ELF-1 (cell line): ENCODE measurements around the gene TTLL1.
"Not testable (repeated sequence)": the region's sequence is repeated elsewhere in the genome, so short reads cannot be mapped to it uniquely, and the experiment has no call there.

Source experiments
- DNase-seq: peaks from one replicate; pipeline ENCODE4 v3.0.0-alpha.2; 2016; ENCODE audit warnings: low read depth, low spot score

The TTLL1 gene

GRCh38 chr22:43013355-43014315 lies 75.6 kb downstream of the TTLL1 start:
- DNase-seq = peak; percentile 85

- DNase-seq = no peak
Observed at GRCh38 chr22:43012390-43012789, 76.8 kb downstream of the TTLL1 start.

- DNase-seq = peak; percentile 57
Observed at GRCh38 chr22:43011079-43011478, 78.1 kb downstream of the TTLL1 start.

- no peak for DNase-seq
Observed at GRCh38 chr22:43009444-43009843, 79.7 kb downstream of the TTLL1 start.

GRCh38 chr22:43008921-43009320 lies 80.3 kb downstream of the TTLL1 start:
- DNase-seq = no peak

- no peak for DNase-seq
Observed at GRCh38 chr22:43008509-43008908, 80.7 kb downstream of the TTLL1 start.

GRCh38 chr22:43007519-43008102 lies 81.6 kb downstream of the TTLL1 start:
- peak; percentile 78 for DNase-seq

GRCh38 chr22:43006753-43007152 lies 82.4 kb downstream of the TTLL1 start:
- no peak for DNase-seq

- DNase-seq = no peak
Observed at GRCh38 chr22:43006016-43006505, 83.1 kb downstream of the TTLL1 start.

GRCh38 chr22:43005106-43005505 lies 84.1 kb downstream of the TTLL1 start:
- no peak for DNase-seq

GRCh38 chr22:43004362-43005035 lies 84.7 kb downstream of the TTLL1 start:
- no peak for DNase-seq

GRCh38 chr22:43002202-43002586 lies 87.0 kb downstream of the TTLL1 start:
- no peak for DNase-seq

- no peak for DNase-seq
Observed at GRCh38 chr22:43001271-43002201, 87.7 kb downstream of the TTLL1 start.

GRCh38 chr22:43000441-43001175 lies 88.6 kb downstream of the TTLL1 start:
- no peak for DNase-seq

- no peak for DNase-seq
Observed at GRCh38 chr22:42997582-42998090, 91.6 kb downstream of the TTLL1 start.

GRCh38 chr22:42996646-42997365 lies 92.4 kb downstream of the TTLL1 start:
- no peak for DNase-seq

GRCh38 chr22:42995654-42996053 lies 93.5 kb downstream of the TTLL1 start:
- not testable (repeated sequence) for DNase-seq

- no peak for DNase-seq
Observed at GRCh38 chr22:42994917-42995562, 94.2 kb downstream of the TTLL1 start.
